ENCODE data around the gene INTS11.

Gene INTS11

GRCh38 chr1:1294250-1294890 is 30.1 kb downstream of the INTS11 start:
- Histone ChIP-seq H3K36me3 (ENCODE audit: control insufficient read depth, insufficient read depth, low read length) (no peaks in the 10 kb centered on the region), H3K9ac (no peak overlapping the region), H3K4me2 (ENCODE audit: low read length) (no peak overlapping the region), H2AFZ (no peak overlapping the region), H3K79me2 (no peaks in the 10 kb centered on the region), H3K4me3 (ENCODE audit: low read depth, low read length) (no peak overlapping the region), H3K27ac (no peak overlapping the region), H3K27me3 (ENCODE audit: control insufficient read depth, insufficient read depth, low read length) (no peaks in the 10 kb centered on the region), H3K9me3 (ENCODE audit: control insufficient read depth, low read length) (no peaks in the 10 kb centered on the region), H3K4me1 (no peaks in the 10 kb centered on the region)
- no peak for TF ChIP-seq CTCF (IDR thresholded peaks at IDR 0.05)

GRCh38 chr1:1293263-1294249 is 30.9 kb downstream of the INTS11 start:
- H3K9me3 ChIP-seq (ENCODE audit: control insufficient read depth, low read length) = no peaks in the 10 kb centered on the region
- no peak overlapping the region for H3K4me3 ChIP-seq (ENCODE audit: low read depth, low read length)
- no peaks in the 10 kb centered on the region for H3K4me1 ChIP-seq
- no peaks in the 10 kb centered on the region for H3K79me2 ChIP-seq
- H3K36me3 ChIP-seq (ENCODE audit: control insufficient read depth, insufficient read depth, low read length) = no peaks in the 10 kb centered on the region
- H3K27ac ChIP-seq = no peak overlapping the region
- no peaks in the 10 kb centered on the region for H3K27me3 ChIP-seq (ENCODE audit: control insufficient read depth, insufficient read depth, low read length)
- H2AFZ ChIP-seq = no peak overlapping the region
- TF ChIP-seq CTCF (IDR thresholded peaks at IDR 0.05) = no peak
- no peak overlapping the region for H3K4me2 ChIP-seq (ENCODE audit: low read length)
- no peak overlapping the region for H3K9ac ChIP-seq

GRCh38 chr1:1292851-1293250 is 31.6 kb downstream of the INTS11 start:
- no peak for TF ChIP-seq CTCF (IDR thresholded peaks at IDR 0.05)
- H3K4me3 ChIP-seq (ENCODE audit: low read depth, low read length) = no peak overlapping the region
- H3K9me3 ChIP-seq (ENCODE audit: control insufficient read depth, low read length) = no peaks in the 10 kb centered on the region
- H3K9ac ChIP-seq = no peak overlapping the region
- no peak overlapping the region for H3K27ac ChIP-seq
- no peak overlapping the region for H3K4me2 ChIP-seq (ENCODE audit: low read length)
- H3K36me3 ChIP-seq (ENCODE audit: control insufficient read depth, insufficient read depth, low read length) = no peaks in the 10 kb centered on the region
- H3K79me2 ChIP-seq = no peaks in the 10 kb centered on the region
- H3K27me3 ChIP-seq (ENCODE audit: control insufficient read depth, insufficient read depth, low read length) = no peaks in the 10 kb centered on the region
- H3K4me1 ChIP-seq = no peaks in the 10 kb centered on the region
- no peak overlapping the region for H2AFZ ChIP-seq

- Histone ChIP-seq H3K9ac (no peak overlapping the region), H3K27me3 (ENCODE audit: control insufficient read depth, insufficient read depth, low read length) (no peaks in the 10 kb centered on the region), H3K4me2 (ENCODE audit: low read length) (no peak overlapping the region), H3K79me2 (no peaks in the 10 kb centered on the region), H3K4me3 (ENCODE audit: low read depth, low read length) (no peak overlapping the region), H3K4me1 (no peaks in the 10 kb centered on the region), H3K36me3 (ENCODE audit: control insufficient read depth, insufficient read depth, low read length) (no peaks in the 10 kb centered on the region), H2AFZ (no peak overlapping the region), H3K9me3 (ENCODE audit: control insufficient read depth, low read length) (no peaks in the 10 kb centered on the region), H3K27ac (no peak overlapping the region)
- no peak for TF ChIP-seq CTCF (IDR thresholded peaks at IDR 0.05)
These were observed 32.0 kb downstream of the INTS11 start for GRCh38 chr1:1292442-1292779.

Data from parathyroid adenoma (tissue), 2 donors.